GM12892 (cell line): ENCODE data around the gene PHOX2B. TPM values are rescaled to one million over a fixed set of nuclear protein-coding genes. Genes with fewer than 3 reads are reported as not detected.

Experiments
- DNase-seq: peaks from one replicate; pipeline ENCODE4 v3.0.0; 2011; ENCODE audit not compliant: insufficient read length
- FAIRE-seq: peaks from 2 replicates; lab custom pipeline; 2011; peaks lifted over from hg19 to GRCh38; lab: Jason Lieb, UNC
- POLR2A ChIP-seq: IDR thresholded peaks from 2 replicates; pipeline ENCODE4 v1.6.1; 2011; ENCODE audit warnings: low read depth, low read length, control low read depth
- POLR2AphosphoS5 ChIP-seq: IDR thresholded peaks from 2 replicates; pipeline ENCODE4 v1.6.1; 2011; ENCODE audit warnings: low read depth, low read length, control low read depth
- TAF1 ChIP-seq: IDR thresholded peaks from 2 replicates; pipeline ENCODE4 v1.6.1; 2011; ENCODE audit warnings: low read depth, mild to moderate bottlenecking, control low read depth, low read length, borderline replicate concordance
- polyA plus RNA-seq: library from polyadenylated mRNA; unstranded; fragments of >200 nt; gene quantifications from one replicate; pipeline ENCODE4 v1.2.1, GENCODE V29; 2012; ENCODE audit warnings: missing spikeins, inconsistent platforms; ENCODE audit not compliant: missing spikeins

The PHOX2B gene
- not detected for polyA plus RNA-seq

DNA sequence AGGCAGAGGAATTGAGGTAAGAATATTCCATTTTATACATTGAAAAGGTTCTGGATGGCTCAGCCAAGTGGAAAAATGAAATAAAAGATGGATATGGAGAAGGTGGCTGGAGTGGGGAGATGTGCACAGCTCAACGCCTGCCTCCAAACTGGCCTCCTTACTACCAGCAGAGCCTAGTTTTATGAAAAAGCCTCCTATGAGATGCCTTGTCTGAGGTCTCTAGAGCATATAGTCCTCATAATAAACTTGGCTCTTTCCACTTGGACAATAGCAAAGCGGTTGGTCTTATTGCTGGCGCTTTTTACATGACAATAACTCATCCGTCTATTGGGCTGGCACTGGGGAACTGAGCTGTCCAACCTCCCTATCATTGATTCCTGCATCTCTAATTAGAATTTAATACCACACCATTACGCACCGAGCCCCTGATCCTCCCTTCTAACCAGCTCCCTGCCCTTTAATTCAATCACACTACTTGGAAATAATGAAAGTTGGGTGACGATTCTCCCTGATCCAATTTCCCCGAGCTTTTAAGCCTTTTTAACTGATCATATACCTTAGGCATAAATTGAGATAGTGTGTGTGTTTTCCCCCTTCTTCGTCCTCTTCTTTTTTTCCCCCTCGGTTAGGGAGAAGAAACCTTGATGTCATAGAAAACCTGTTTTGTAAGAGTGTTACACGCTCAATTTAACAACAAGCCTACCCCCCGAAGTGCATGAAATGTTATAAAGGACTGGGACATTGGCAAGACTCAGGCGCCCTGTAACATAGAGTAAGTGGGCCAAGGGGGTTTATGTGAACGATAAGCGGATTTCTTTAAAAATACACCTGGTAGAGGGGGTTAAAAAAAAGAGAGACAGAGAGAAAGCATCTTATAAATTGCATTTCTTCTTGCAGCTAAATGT, at the start of gene PHOX2B:
Gene PHOX2B, minus strand, starts transcription at position 155 of the 905 bp plus-strand sequence. Its CDS starts 115 bp downstream, at position 40.
- TF ChIP-seq POLR2A (no peak), TAF1 (no peak), POLR2AphosphoS5 (no peak)
- no peak for FAIRE-seq
- no peak for DNase-seq

DNA sequence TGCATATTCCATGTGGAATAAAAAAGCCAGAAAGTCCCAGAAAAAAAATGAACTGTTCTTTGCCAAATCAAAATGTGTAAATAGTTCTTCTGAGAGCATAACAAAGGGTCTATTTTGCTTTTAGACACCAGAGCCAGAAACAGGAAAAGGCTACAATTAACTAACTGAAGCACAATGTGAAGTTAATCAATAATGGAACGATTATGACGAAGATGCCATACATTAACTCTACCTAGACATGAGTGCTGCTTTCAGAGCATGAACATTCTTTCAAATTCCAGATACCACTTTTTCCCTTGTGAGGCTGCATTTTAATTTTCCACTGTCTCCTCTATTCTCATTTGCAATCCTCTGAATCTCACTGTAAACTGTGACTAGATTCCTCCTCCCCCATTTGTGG, 48.7 kb upstream of the PHOX2B start:
- DNase-seq (no peak), FAIRE-seq (no peak)
- TF ChIP-seq TAF1, result no peak
- no peak for TF ChIP-seq POLR2A
- no peak for TF ChIP-seq POLR2AphosphoS5

DNA sequence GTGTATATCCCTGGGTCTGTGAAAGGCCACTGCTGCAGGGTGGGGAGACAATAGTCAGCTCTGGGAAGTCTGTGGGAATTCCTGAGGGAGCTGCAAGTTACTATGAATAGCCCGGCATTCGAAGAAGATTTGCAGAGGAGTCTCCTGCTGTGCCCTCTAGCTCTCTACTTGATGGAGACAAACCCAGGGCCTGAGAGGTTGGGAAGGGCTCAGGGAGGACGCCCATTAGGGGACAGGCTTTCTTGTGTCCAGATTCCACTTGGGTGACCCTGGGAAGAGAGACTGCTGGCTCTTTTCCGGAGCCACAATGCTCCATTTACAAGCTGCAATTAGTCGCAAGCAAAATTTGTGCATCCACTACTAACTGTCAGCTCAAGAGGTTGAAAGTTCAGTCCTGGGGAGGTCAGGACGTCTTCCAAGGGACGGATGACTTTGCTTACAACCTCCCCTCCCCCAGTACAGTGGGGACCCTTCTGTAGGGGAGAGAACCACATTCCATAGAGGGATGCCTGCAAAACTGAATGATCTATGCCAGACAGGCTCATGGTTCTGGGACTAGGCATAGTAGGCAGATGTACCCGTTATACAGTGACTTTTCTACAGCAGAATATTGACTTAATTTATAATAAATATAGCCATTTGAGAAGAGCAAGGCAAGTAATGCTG, 48.2 kb upstream of the PHOX2B start:
- DNase-seq (no peak), FAIRE-seq (no peak)
- TF ChIP-seq POLR2AphosphoS5 (no peak), TAF1 (no peak), POLR2A (no peak)

DNA sequence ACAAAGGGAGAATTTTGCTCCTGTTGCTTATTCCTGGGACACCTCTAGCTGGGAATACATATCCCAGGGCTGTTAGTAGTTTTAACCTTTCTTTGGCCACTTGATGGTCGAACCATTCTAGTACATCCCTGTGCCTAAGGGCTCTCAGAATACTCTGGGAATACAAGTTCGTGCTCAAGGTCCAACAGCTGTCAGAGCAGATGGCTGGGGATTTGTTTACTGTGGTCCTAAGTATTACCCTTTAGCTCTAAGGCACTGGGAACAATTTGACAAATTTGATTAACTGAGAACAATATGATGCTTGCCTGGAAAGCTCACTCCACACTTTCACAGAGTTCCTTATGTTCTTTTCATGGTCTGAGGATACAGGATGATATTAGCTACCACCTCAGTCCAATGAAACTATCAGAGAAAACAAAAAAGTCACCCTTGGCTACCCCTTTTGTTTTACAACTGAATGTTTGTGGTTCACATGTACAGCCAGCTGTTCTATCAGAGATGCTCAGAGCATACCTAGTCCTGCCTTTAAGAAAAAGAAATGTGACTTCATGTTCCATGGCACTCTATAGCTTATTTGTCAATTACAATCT, 47.4 kb upstream of the PHOX2B start:
- DNase-seq (no peak), FAIRE-seq (no peak)
- TF ChIP-seq TAF1 (no peak), POLR2AphosphoS5 (no peak)

DNA sequence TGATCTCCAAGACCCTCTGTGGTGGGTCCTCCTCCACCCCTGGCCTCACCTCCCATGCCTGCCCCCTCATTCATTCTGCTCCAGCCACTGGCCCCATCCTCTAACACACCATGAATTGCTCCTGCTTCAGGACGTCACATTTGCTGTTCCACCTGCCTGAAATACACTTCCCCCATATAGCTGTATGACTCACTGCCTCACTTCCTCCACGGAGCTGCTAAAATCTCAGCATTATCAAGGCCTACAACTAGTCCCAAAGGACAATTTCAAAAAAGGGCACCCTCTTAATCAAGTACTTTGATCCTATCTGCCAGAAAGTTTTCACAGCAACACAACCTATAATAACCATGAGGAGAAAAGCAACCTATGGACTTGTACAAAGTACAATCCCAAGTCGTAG, 43.6 kb upstream of the PHOX2B start:
- TF ChIP-seq TAF1 (no peak), POLR2A (no peak), POLR2AphosphoS5 (no peak)
- DNase-seq, result no peak
- no peak for FAIRE-seq

DNA sequence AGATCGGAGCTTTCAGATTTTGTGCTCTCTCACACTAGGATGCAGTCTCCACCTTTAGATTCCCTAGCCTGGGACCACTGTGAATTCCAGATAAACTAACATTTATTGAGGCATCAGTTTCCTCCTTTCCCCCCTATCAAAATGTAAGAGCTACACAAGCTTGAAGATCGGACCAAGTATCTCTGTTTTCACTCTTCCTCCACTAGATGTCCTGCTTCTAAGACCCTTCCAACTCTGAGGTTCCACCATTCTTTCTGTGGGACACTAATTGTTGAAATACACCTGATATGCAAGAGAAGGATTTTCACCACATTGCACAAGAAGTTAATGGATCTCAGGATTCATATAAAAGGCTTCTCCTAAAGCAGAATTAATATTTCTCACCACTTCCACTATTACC, 43.0 kb upstream of the PHOX2B start:
- no peak for TF ChIP-seq POLR2A
- TF ChIP-seq POLR2AphosphoS5, result no peak
- TF ChIP-seq TAF1, result no peak
- DNase-seq (no peak), FAIRE-seq (no peak)

DNA sequence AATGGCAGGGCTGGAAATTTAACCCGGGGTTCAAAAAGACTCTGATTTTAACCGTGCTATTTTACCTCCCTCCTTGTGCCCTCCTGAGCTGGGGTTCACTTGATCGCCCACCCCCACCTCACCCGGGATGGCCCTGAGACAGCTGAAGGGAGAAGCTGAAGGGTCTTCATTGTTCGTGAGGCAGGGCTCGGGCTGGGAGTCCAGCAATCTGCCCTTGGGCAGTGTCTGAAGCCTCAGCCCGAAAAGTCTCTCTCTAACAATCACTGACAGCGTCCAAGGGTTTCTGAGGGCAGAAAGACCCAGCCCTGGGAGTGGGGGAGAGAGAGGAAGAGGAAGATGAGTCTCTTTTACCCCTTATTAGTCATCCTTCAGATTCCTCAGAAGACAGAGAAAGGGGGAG, 39.4 kb upstream of the PHOX2B start:
- FAIRE-seq, result no peak
- DNase-seq, result no peak
- TF ChIP-seq TAF1 (no peak), POLR2A (no peak)

DNA sequence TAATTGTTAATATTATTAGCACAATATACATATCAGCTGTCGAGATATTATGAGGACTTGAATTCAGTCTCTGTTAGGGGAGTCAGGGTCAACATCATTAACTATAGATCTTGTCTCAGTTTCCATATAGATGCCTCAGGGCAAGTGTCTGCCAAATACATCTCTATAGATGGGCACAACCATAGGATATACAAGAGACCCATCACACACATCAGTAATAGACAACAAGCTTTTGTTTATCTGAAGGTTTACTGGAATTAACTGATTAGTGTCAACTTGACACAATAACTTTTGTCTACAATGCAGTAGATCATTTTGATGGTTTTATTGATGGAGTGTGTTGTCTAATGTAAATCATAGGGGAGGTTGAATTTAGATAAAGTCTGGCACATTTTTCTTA, 37.1 kb upstream of the PHOX2B start:
- no peak for TF ChIP-seq TAF1
- no peak for TF ChIP-seq POLR2A
- no peak for TF ChIP-seq POLR2AphosphoS5
- DNase-seq, result no peak
- no peak for FAIRE-seq

DNA sequence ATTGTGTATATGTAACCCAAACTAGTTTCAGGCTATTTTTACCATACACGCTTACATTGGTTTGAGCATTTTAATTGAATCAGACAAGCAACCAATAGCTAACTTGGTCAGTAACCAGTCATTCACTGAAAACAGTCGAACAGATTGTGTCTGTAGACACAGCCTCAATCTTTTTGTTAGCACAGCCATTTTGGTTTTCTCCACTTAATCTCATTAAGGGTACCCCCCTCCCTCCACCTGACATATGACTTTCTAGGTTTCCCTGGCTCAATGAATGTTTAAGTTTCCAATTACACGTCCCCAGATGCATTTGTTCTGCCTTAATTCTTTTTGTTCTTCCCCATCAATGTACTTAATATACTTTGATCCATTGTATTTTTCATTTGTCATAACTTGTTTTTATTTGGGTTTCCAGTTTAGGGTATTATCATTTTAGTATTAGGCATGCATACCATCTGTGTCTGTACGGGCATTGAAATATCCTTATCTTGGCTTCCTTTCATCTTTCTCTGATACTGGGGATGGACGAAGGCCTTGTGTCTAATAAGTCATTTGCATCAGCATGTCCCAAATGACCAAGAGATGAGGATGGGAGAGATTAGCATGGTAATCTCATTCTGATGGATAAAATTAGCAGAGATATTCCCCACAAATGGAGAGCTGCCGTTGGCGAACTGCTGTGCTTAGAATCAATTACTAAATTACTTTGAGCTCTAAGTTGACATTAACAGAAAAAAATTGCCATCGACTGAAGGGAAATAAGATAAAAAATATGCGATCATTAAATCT, 35.9 kb upstream of the PHOX2B start:
- DNase-seq, result no peak
- FAIRE-seq, result no peak
- TF ChIP-seq TAF1, result no peak
- no peak for TF ChIP-seq POLR2AphosphoS5
- TF ChIP-seq POLR2A, result no peak

DNA sequence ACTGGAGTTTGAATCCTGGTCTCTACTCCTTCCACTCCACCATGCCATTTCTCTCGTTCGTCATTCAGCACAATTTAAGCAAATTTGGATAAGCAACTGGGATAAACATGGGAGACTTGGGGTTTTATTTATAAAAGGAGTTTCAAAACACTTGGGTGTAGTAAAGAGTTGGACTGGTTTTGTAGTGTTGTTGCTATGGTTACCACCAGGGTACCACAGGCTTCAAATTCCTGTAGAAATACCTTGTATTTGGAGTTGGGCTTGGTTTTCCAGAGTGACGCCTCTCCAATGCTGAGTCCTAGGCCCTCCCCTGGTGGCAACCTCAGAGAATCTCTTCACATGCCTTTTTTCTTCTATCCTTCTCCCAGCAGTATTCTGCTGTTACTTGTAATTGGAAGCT, 27.9 kb upstream of the PHOX2B start:
- FAIRE-seq, result no peak
- TF ChIP-seq TAF1 (no peak), POLR2AphosphoS5 (no peak), POLR2A (no peak)
- DNase-seq, result no peak

DNA sequence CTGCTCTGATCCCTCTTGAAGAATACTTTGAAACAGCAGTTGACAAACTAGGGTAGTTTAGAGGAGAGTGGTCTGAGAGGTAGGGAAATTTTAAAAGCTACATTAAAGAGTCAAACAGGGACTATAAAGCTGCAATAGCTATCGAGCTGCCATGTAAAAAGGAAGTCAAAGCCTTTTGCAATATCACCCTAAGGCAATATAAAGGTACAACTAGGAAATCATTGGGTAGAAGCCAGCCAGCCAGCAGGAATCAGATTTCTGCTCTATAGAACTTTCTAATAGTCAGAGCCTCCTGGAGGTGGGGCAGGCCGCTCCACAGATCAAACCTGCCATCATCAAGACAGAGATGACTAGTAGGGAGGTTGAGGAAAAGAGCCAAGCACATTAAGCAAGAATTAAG, 15.2 kb upstream of the PHOX2B start:
- TF ChIP-seq POLR2A (no peak), TAF1 (no peak), POLR2AphosphoS5 (no peak)
- FAIRE-seq (no peak), DNase-seq (no peak)
